ENCODE measurements around the gene C1QTNF9B.
"Not testable (repeated sequence)": the region's sequence is repeated elsewhere in the genome, so short reads cannot be mapped to it uniquely, and the experiment has no call there.

C1QTNF9B gene

DNA sequence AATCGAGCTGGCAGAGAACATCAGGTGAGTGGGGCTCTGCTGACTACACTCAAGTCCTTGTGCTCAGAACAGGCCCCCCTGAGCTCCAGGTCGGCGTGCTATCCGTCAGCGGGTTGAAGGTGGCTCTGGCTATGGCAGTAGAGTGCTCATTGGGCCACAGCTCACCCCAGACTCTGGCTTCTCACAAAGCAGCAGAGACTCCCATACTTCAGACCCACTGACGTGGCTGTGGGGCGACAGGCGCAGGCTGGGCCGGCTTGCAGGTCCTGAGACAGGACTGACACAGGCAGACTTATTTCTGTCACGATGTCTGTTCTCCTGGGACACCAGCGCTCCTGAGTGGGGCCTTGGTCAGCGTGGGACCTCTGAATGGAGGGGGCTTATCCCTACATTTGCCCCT, 2.6 kb downstream of the C1QTNF9B start:
- H3K4me1 ChIP-seq (ENCODE audit: control insufficient read depth, insufficient read depth, low read length); H3K9ac ChIP-seq (ENCODE audit: low read length in 2 of 2); H3K4me3 ChIP-seq (ENCODE audit: low read length in 2 of 2); H3K27me3 ChIP-seq (ENCODE audit: control insufficient read depth in 1 of 2, insufficient read depth in 2 of 2, low read length in 2 of 2); H3K36me3 ChIP-seq (ENCODE audit: control insufficient read depth in 2 of 2, insufficient read depth in 2 of 2, low read length in 2 of 2); H3K27ac ChIP-seq (ENCODE audit: low read length); H3K9me3 ChIP-seq (ENCODE audit: control insufficient read depth in 2 of 2, low read length in 2 of 2): not testable (repeated sequence)

DNA sequence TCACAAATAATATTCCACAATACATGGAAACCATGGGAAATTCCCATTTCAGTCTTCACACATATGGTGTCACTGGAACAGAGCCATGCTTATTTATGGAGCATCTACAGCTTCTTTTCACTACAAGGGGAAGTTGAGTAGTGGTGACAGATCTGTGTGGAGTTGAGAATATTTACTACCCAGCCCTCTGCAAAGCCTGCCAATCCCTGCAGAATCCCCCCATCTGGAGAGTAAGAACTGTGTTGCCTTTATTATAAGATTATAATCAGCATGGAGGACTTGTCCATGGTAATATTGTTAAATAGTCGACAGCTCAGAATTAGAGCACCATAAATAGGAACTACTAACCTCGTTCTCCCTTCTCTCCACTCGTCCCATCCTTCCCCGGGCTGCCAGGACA, 3.5 kb downstream of the C1QTNF9B start:
- not testable (repeated sequence) for H3K9me3 ChIP-seq (ENCODE audit: control insufficient read depth in 2 of 2, low read length in 2 of 2); H3K4me1 ChIP-seq (ENCODE audit: control insufficient read depth, insufficient read depth, low read length); H3K9ac ChIP-seq (ENCODE audit: low read length in 2 of 2); H3K27me3 ChIP-seq (ENCODE audit: control insufficient read depth in 1 of 2, insufficient read depth in 2 of 2, low read length in 2 of 2); H3K36me3 ChIP-seq (ENCODE audit: control insufficient read depth in 2 of 2, insufficient read depth in 2 of 2, low read length in 2 of 2); H3K4me3 ChIP-seq (ENCODE audit: low read length in 2 of 2); H3K27ac ChIP-seq (ENCODE audit: low read length)

DNA sequence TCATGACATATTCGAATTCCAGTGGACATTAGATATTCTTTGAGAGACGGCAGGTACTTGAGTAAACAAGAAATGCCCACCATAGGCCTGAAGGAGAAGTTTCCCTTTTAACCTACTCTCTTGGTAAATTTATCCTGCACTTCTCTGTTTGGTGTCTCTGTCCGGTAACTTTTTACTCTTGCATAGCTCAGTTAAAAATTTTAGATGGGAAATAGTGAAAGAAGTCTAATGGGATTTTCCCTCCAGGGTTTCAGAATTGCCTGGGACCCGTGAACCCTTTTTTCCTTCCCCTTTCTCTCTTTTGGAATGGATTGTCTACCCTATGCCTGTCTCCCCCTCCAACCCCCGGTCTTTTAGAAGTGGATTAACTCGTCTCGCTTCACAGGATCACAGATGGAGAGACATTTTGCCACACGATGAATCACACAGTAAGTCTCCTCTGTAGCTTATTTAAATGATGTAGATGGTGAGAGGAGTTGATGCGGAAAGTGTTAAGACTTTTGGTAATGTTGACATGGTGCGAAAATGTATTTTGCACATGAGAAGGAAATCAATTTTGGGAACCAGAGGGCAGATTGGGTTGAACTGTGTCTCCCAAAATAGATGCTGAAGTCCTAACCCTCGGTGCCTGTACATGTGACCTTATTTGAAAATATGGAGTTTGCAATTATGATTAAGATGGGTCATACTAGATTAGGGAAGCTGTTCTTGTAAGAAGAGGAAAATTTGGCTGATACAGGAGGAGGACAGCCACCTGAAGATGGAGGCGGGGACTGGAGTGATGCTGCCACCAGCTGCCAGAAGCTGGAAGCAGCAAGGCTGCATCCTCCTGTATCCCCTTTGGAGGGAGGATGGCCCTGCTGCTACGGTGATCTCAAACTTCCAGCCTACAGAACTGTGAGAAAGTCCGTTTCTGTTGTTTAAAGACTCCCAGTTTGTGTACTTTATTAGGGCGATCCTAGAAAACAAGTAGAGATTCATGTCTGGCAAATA, 7.4 kb downstream of the C1QTNF9B start:
- Histone ChIP-seq H3K36me3 (ENCODE audit: control insufficient read depth in 2 of 2, insufficient read depth in 2 of 2, low read length in 2 of 2) (no peaks in the 10 kb centered on the region), H3K27me3 (ENCODE audit: control insufficient read depth in 1 of 2, insufficient read depth in 2 of 2, low read length in 2 of 2) (no peaks in the 10 kb centered on the region), H3K27ac (ENCODE audit: low read length) (peak overlapping the region; percentile 77), H3K9ac (ENCODE audit: low read length in 2 of 2) (peak overlapping the region; percentile 55 to 88), H3K4me1 (ENCODE audit: control insufficient read depth, insufficient read depth, low read length) (peaks cover 9% of the 10 kb centered on the region), H3K9me3 (ENCODE audit: control insufficient read depth in 2 of 2, low read length in 2 of 2) (no peaks in the 10 kb centered on the region), H3K4me3 (ENCODE audit: low read length in 2 of 2) (peak overlapping the region; percentile 75 to 93)

DNA sequence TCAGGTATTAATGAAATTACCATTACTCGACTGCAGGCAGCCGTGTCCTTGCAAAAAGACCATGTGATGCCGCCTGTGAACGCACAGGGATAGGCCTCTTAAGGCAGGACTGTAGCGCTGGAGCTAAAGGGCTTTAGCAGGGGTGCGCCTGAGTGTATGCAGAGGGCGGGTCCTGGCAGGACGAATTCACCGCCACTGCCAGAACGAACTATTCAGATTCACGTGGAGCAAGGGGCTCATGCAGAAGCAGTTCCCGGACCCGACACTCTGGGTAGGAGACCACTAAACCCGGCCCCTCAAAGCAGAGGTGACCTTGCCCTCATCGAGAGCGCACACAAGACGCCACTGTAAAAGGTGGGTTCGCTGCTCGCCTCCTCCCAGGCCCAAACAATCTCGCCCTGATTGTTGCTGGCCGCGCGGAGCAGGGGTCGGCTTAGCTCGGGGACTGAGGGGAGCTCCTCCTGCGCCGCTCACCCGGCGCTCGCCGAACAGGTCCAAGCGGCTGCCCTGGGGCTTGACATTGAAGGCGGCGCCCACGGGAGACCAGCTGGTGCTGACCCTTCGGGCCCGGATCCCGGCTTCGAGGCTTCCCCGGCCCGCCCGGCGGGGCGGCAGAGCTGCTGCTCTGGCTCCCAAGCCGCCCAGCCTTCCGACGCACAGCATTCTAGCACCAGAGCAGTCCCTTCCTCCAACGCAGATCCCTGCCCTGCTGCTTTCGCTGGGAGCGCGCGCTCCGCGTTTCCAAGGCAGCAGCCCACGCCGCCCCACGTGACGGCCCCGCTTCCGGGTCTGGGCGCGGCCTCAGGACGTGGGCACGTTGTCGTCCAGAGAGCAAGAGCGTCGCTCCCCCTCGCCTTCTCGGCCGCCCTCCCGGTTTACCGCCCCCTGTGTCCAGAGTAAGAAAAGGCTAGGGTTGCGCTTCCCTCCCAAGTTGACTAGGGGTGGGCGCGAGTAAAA, 8.4 kb downstream of the C1QTNF9B start, which contains the start of gene MIPEP:
Gene MIPEP (minus strand): TSS at position 743 of the 957 bp plus-strand sequence. CDS start 80 bp downstream, at position 663.
- Histone ChIP-seq H3K4me3 (ENCODE audit: low read length in 2 of 2) (peak within 1 kb of the TSS; percentile 93 to 96), H3K9me3 (ENCODE audit: control insufficient read depth in 2 of 2, low read length in 2 of 2) (no peaks in the 10 kb centered on the region), H3K9ac (ENCODE audit: low read length in 2 of 2) (peak within 1 kb of the TSS; percentile 80 to 88), H3K36me3 (ENCODE audit: control insufficient read depth in 2 of 2, insufficient read depth in 2 of 2, low read length in 2 of 2) (peaks cover 0 to 3% of the 10 kb centered on the region in 2 donors), H3K27me3 (ENCODE audit: control insufficient read depth in 1 of 2, insufficient read depth in 2 of 2, low read length in 2 of 2) (no peaks in the 10 kb centered on the region), H3K4me1 (ENCODE audit: control insufficient read depth, insufficient read depth, low read length) (peaks cover 9% of the 10 kb centered on the region), H3K27ac (ENCODE audit: low read length) (peak within 1 kb of the TSS; percentile 77)

DNA sequence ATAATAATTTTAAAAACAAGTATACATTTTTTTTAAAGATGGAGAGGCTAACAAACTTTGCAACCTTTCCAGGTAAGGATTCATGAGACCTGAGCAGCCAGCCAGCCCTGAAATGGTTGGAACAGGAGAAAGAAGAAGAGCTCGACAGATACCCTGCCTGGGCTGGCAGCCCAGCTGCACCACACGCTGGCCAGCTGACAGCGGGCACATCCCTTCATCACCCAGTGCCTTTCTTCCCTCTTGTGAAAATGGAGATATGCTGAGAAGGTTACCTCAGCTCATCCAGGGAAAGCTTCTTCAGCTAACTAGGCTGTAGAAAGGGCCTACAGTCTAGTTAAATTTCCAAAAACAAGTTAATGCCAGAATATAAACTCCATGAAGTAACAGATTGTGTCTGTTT, 12.9 kb downstream of the C1QTNF9B start:
- not testable (repeated sequence) for H3K36me3 ChIP-seq (ENCODE audit: control insufficient read depth in 2 of 2, insufficient read depth in 2 of 2, low read length in 2 of 2); H3K27ac ChIP-seq (ENCODE audit: low read length); H3K4me1 ChIP-seq (ENCODE audit: control insufficient read depth, insufficient read depth, low read length); H3K4me3 ChIP-seq (ENCODE audit: low read length in 2 of 2); H3K9me3 ChIP-seq (ENCODE audit: control insufficient read depth in 2 of 2, low read length in 2 of 2); H3K27me3 ChIP-seq (ENCODE audit: control insufficient read depth in 1 of 2, insufficient read depth in 2 of 2, low read length in 2 of 2); H3K9ac ChIP-seq (ENCODE audit: low read length in 2 of 2)

DNA sequence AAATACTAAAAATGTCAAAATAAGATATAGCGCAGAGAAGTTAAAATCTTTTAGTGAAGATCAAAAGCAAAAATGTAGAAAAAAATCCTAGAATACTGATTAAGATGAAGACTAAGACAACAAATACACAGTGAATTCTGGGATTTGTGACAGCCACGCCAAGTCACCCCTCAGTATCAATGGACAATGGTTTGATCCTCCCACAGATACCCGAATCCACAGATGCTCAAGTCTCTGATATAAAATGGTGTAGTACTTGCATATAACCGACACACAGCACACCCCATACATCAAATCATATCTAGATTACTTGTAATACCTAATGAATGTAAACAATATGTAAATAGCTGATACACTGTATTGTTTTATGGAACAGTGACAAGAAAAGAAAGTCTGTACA, 14.0 kb downstream of the C1QTNF9B start:
- peaks cover 5% of the 10 kb centered on the region for H3K4me1 ChIP-seq (ENCODE audit: control insufficient read depth, insufficient read depth, low read length)
- H3K27ac ChIP-seq (ENCODE audit: low read length): no peak overlapping the region
- peaks cover 10 to 13% of the 10 kb centered on the region in 2 donors for H3K36me3 ChIP-seq (ENCODE audit: control insufficient read depth in 2 of 2, insufficient read depth in 2 of 2, low read length in 2 of 2)
- no peaks in the 10 kb centered on the region for H3K9me3 ChIP-seq (ENCODE audit: control insufficient read depth in 2 of 2, low read length in 2 of 2)
- H3K4me3 ChIP-seq (ENCODE audit: low read length in 2 of 2): no peak overlapping the region
- no peaks in the 10 kb centered on the region for H3K27me3 ChIP-seq (ENCODE audit: control insufficient read depth in 1 of 2, insufficient read depth in 2 of 2, low read length in 2 of 2)
- H3K9ac ChIP-seq (ENCODE audit: low read length in 2 of 2): no peak overlapping the region

DNA sequence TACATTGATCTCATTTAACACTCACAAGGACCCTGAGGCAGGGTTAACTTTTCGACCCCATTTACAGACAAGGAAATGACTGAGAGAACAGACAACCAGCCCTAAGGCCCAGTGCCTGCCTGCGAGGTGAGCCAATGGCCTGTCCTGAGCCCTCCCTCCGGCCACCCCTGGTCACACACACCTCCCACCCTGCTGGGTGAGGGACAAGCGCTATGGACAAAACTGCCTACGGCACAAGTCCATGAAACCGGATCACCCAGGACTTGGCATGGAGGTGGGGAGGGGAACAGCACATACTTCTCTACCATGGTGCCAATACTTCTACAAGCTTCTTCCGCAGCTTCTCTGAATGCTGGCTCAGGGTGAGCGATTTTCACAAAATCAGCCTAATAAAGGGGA, 15.9 kb downstream of the C1QTNF9B start:
- peaks cover 10 to 16% of the 10 kb centered on the region in 2 donors for H3K36me3 ChIP-seq (ENCODE audit: control insufficient read depth in 2 of 2, insufficient read depth in 2 of 2, low read length in 2 of 2)
- not testable (repeated sequence) for H3K9ac ChIP-seq (ENCODE audit: low read length in 2 of 2); H3K9me3 ChIP-seq (ENCODE audit: control insufficient read depth in 2 of 2, low read length in 2 of 2); H3K4me1 ChIP-seq (ENCODE audit: control insufficient read depth, insufficient read depth, low read length); H3K27ac ChIP-seq (ENCODE audit: low read length); H3K4me3 ChIP-seq (ENCODE audit: low read length in 2 of 2); H3K27me3 ChIP-seq (ENCODE audit: control insufficient read depth in 1 of 2, insufficient read depth in 2 of 2, low read length in 2 of 2)

DNA sequence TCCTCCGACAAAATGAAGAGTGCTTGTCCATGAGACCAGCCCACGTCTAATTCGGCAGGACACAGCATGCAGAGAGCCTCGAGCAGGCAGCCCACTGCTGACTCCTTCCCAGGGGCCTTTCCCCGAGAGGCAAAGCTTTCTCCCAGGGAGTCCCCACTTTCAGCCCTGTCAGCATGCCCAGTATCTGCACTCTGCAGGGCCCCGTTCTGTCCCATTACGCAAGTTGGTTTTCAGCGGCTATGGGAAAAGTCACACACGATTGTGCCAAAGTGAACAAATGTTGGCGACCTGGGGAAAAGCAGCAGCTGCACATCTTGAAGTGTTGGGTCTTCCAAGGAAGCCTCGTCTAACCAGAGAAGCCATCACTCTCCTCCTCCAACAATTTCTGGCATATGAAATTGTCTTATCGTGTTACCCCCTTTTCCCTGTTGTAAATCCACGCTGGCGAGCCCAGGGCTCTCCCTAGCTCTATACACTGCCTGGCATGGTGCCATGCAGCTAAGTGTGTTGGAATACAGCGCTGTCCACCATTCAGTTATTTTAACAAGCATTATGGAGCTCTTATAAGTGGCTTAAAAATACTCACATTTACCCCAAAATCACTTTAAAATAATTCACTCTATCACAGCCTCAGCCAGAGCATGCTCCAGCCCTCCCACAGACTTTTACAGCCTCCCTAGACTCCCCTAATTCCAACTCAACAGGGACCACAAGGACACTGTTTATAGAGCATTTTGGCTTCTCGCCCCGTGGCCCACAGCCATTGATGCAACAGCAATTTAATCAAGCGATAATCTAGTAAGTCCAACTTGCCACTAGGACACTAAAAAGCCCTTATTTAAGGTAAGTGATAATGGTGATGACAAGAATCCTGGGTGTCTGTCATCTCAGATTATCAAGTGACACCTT, 16.6 kb downstream of the C1QTNF9B start:
- not testable (repeated sequence) for H3K27me3 ChIP-seq (ENCODE audit: control insufficient read depth in 1 of 2, insufficient read depth in 2 of 2, low read length in 2 of 2); H3K4me3 ChIP-seq (ENCODE audit: low read length in 2 of 2); H3K9ac ChIP-seq (ENCODE audit: low read length in 2 of 2); H3K27ac ChIP-seq (ENCODE audit: low read length); H3K9me3 ChIP-seq (ENCODE audit: control insufficient read depth in 2 of 2, low read length in 2 of 2); H3K4me1 ChIP-seq (ENCODE audit: control insufficient read depth, insufficient read depth, low read length)
- H3K36me3 ChIP-seq (ENCODE audit: control insufficient read depth in 2 of 2, insufficient read depth in 2 of 2, low read length in 2 of 2): peaks cover 10 to 16% of the 10 kb centered on the region in 2 donors

DNA sequence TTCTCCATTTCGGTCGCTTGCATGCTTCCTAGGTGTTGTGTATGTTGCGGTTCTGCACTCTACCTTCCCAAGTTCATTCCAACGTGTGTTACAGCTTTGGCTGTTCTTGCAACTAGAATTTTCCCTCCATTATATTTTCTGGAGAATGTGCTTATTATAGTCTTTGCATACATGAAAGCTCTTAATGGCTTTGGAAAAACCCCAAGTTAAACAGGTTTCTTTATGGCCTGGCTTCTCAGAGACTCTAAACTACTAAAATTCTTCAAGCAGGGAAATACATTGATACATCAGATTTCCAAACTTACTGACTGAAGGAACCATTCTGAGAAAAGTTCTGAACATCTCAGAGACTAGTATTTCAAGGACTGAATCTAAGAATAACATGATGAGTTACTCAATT, 20.0 kb downstream of the C1QTNF9B start:
- Histone ChIP-seq H3K27me3 (ENCODE audit: control insufficient read depth in 1 of 2, insufficient read depth in 2 of 2, low read length in 2 of 2) (no peaks in the 10 kb centered on the region), H3K36me3 (ENCODE audit: control insufficient read depth in 2 of 2, insufficient read depth in 2 of 2, low read length in 2 of 2) (peaks cover 6 to 13% of the 10 kb centered on the region in 2 donors), H3K4me3 (ENCODE audit: low read length in 2 of 2) (no peak overlapping the region), H3K27ac (ENCODE audit: low read length) (no peak overlapping the region), H3K9ac (ENCODE audit: low read length in 2 of 2) (no peak overlapping the region), H3K4me1 (ENCODE audit: control insufficient read depth, insufficient read depth, low read length) (no peaks in the 10 kb centered on the region), H3K9me3 (ENCODE audit: control insufficient read depth in 2 of 2, low read length in 2 of 2) (no peaks in the 10 kb centered on the region)

DNA sequence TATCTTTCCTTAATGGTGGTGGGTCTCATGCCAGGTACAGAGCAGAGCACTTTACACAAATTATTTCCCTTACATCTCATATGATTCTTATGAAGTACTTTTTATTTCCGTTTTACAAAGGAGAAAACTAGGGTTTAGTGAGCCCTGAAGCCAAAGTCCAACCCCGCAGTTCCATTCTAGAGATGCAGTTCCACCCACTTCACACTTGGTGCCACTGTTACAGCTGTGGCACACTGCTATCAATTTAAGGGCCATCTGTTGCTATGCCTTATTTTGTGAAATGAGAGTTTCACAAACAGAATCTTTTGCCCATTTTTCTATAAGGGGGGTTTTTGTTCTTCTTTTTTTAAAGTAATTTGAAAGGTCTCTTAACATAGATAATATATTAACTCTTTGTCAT, 21.0 kb downstream of the C1QTNF9B start:
- Histone ChIP-seq H3K36me3 (ENCODE audit: control insufficient read depth in 2 of 2, insufficient read depth in 2 of 2, low read length in 2 of 2) (peaks cover 6 to 13% of the 10 kb centered on the region in 2 donors), H3K27me3 (ENCODE audit: control insufficient read depth in 1 of 2, insufficient read depth in 2 of 2, low read length in 2 of 2) (no peaks in the 10 kb centered on the region), H3K9ac (ENCODE audit: low read length in 2 of 2) (no peak overlapping the region), H3K27ac (ENCODE audit: low read length) (no peak overlapping the region), H3K4me3 (ENCODE audit: low read length in 2 of 2) (no peak overlapping the region), H3K4me1 (ENCODE audit: control insufficient read depth, insufficient read depth, low read length) (no peaks in the 10 kb centered on the region), H3K9me3 (ENCODE audit: control insufficient read depth in 2 of 2, low read length in 2 of 2) (no peaks in the 10 kb centered on the region)
